Upper lobe of left lung (tissue), 6 donors: Measurements from ENCODE around the gene CNIH2. TPM values are rescaled to one million over a fixed set of nuclear protein-coding genes. Genes with fewer than 3 reads are reported as not detected.
"Not testable (repeated sequence)": the region's sequence is repeated elsewhere in the genome, so short reads cannot be mapped to it uniquely, and the experiment has no call there.

Experiments
- ATAC-seq, 2 donors: fragments of 200-7000 bp; cut with Tn5 transposase; one replicate each; pipeline ENCODE4 v1.9.1; 2022; ENCODE audit warnings: mild to moderate bottlenecking in 2 of 2, moderate library complexity in 2 of 2; ENCODE audit not compliant: low FRiP score in 2 of 2
- DNase-seq, 2 donors: peaks; one replicate each; pipeline ENCODE4 v3.0.0-alpha.2; 2019 to 2020
- H3K27ac ChIP-seq, 4 donors: fragments of 200-600 bp; sonication (generic); one replicate each; pipeline ENCODE4 v1.5.1; 2016 to 2019
- H3K27me3 ChIP-seq, 4 donors: fragments of 200-600 bp; sonication (generic); one replicate each; pipeline ENCODE4 v1.5.1; 2017 to 2019
- H3K36me3 ChIP-seq, 4 donors: fragments of 200-600 bp; sonication (generic); one replicate each; pipeline ENCODE4 v1.5.1; 2016 to 2019
- H3K4me1 ChIP-seq, 4 donors: fragments of 200-600 bp; sonication (generic); one replicate each; pipeline ENCODE4 v1.5.1; 2018 to 2019
- H3K4me3 ChIP-seq, 4 donors: fragments of 200-600 bp; sonication (generic); one replicate each; pipeline ENCODE4 v1.5.1; 2017 to 2019; ENCODE audit warnings: mild to moderate bottlenecking in 2 of 4, moderate library complexity in 1 of 4
- H3K9me3 ChIP-seq, 4 donors: fragments of 200-600 bp; sonication (generic); one replicate each; pipeline ENCODE4 v1.5.1; 2018 to 2019
- EP300 ChIP-seq, 4 donors: sonication (generic); formaldehyde crosslinking; IDR thresholded peaks; one replicate each; pipeline ENCODE4 v1.5.1; 2017; ENCODE audit warnings: antibody characterized with exemption in 4 of 4, control low read depth in 2 of 4
- POLR2A ChIP-seq, 4 donors: fragments of 450-650 bp; IDR thresholded peaks; one replicate each; pipeline ENCODE4 v1.5.1; 2016 to 2017; ENCODE audit warnings: antibody characterized with exemption in 4 of 4, mild to moderate bottlenecking in 2 of 4
- POLR2AphosphoS5 ChIP-seq, 2 donors: sonication (generic); formaldehyde crosslinking; IDR thresholded peaks; one replicate each; pipeline ENCODE4 v1.5.1; 2017; ENCODE audit warnings: antibody characterized with exemption in 2 of 2
- WGBS, 2 donors: methylation state at CpG; one replicate each; pipeline ENCODE4 v1.1.5; 2017 to 2018; 5-methylcytosine and 5-hydroxymethylcytosine counted together
- total RNA-seq, 6 donors: library from RNA; depleted of rRNA in 4 of 6; stranded (reverse); fragments of >200 nt in 4 of 6; gene quantifications; one replicate each; pipeline versions ENCODE4 v1.1.0 to v1.2.1, GENCODE V29; 2016 to 2021
- TF ChIP-seq, protein P1 (sequence below), 6 experiments: fragments of 450-650 bp in 4 of 6; fragments of 200-600 bp in 2 of 6; sonication (generic) in 2 of 6; IDR thresholded peaks; one replicate each; pipeline ENCODE4 v1.5.1; 2016 to 2019; ENCODE audit warnings: antibody characterized with exemption in 6 of 6
- donor health status: DM: no; HTN: no; CAD: no; lungs with moderate emphysema.
- donor health status: DM: no; HTN: yes; CAD: no; lungs with severe emphysema.

CNIH2 gene
- total RNA-seq, 6 donors from 2014 or later, result 1.4 to 2.0 (median 1.6) TPM; not detected in 2

GRCh38 chr11:66248903-66249302, 29.1 kb upstream of the CNIH2 start:
- Histone ChIP-seq H3K9me3 (no peaks in the 10 kb centered on the region), H3K4me3 (no peak overlapping the region), H3K4me1 (no peaks in the 10 kb centered on the region), H3K27ac (no peak overlapping the region), H3K36me3 (peaks cover 0 to 25% (median 12%) of the 10 kb centered on the region in 4 donors), H3K27me3 (no peaks in the 10 kb centered on the region)
- no peak for DNase-seq
- no peak for ATAC-seq
- WGBS, 2 donors, result 90 to 91% methylated on average over 6 of the region's 6 CpGs
- TF ChIP-seq POLR2AphosphoS5 (IDR thresholded peaks at IDR 0.05), result no peak
- TF ChIP-seq EP300 (IDR thresholded peaks at IDR 0.05), result no peak
- TF ChIP-seq, protein P1, sequence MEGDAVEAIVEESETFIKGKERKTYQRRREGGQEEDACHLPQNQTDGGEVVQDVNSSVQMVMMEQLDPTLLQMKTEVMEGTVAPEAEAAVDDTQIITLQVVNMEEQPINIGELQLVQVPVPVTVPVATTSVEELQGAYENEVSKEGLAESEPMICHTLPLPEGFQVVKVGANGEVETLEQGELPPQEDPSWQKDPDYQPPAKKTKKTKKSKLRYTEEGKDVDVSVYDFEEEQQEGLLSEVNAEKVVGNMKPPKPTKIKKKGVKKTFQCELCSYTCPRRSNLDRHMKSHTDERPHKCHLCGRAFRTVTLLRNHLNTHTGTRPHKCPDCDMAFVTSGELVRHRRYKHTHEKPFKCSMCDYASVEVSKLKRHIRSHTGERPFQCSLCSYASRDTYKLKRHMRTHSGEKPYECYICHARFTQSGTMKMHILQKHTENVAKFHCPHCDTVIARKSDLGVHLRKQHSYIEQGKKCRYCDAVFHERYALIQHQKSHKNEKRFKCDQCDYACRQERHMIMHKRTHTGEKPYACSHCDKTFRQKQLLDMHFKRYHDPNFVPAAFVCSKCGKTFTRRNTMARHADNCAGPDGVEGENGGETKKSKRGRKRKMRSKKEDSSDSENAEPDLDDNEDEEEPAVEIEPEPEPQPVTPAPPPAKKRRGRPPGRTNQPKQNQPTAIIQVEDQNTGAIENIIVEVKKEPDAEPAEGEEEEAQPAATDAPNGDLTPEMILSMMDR (IDR thresholded peaks at IDR 0.05), result no peak

DNA sequence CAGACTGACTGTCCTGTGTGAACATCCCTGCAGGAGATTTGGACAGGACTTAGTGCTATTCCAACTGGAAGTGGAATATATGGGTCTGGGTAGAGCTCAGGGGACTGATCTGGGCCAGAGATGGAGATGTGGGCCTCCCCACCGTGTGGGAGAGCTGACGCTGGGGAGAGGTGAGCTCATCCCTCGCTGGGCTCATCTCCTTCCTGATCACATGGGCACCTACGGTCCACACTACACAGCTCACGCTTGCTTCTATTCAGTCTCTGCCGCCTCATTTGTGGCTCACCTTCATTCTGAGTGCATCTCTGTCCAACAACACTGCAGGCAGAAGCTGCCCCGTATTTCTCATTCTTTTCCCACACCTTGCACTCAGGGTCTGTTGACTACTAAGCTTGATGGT, 26.2 kb upstream of the CNIH2 start:
- ATAC-seq, result no peak
- TF ChIP-seq POLR2AphosphoS5 (IDR thresholded peaks at IDR 0.05) (no peak), EP300 (IDR thresholded peaks at IDR 0.05) (no peak), POLR2A (IDR thresholded peaks at IDR 0.05) (no peak)
- TF ChIP-seq, protein P1 (IDR thresholded peaks at IDR 0.05), result no peak
- no peaks in the 10 kb centered on the region for H3K9me3 ChIP-seq
- no peak for DNase-seq
- WGBS, 2 donors, result 72 to 82% methylated on average over 7 of the region's 7 CpGs
- peaks cover 0 to 11% (median 0%) of the 10 kb centered on the region in 4 donors for H3K36me3 ChIP-seq
- H3K4me3 ChIP-seq, result no peak overlapping the region
- no peaks in the 10 kb centered on the region for H3K27me3 ChIP-seq
- H3K27ac ChIP-seq, result no peak overlapping the region
- peaks cover 0 to 4% (median 2%) of the 10 kb centered on the region in 4 donors for H3K4me1 ChIP-seq

DNA sequence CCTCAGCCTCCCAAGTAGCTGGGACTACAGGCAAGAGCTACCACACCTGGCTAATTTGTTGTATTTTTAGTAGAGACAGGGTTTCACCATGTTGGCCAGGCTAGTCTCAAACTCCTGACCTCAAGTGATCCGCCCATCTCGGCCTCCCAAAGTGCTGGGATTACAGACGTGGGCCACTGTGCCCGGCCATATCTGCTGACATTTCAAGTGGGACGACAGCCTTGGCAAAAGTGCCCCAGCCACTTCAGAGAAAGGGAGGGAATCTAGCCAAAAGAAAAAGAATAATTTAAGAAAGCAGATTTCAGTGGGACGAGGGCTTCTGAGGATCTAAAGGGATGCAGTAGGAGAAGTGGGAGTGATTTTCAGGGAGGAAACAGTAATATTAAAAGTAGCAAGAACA, 24.9 kb upstream of the CNIH2 start:
- ATAC-seq, H3K4me3 ChIP-seq, H3K9me3 ChIP-seq, H3K36me3 ChIP-seq, H3K27ac ChIP-seq, DNase-seq, H3K27me3 ChIP-seq: not testable (repeated sequence)
- WGBS, 2 donors, result 62 to 69% methylated on average over 6 of the region's 6 CpGs
- peaks cover 0 to 11% (median 8%) of the 10 kb centered on the region in 4 donors for H3K4me1 ChIP-seq

GRCh38 chr11:66258473-66258893, 19.5 kb upstream of the CNIH2 start:
- H3K27ac ChIP-seq, result peak overlapping the region; percentile 68 to 85 (median 70)

GRCh38 chr11:66259225-66259624, 18.8 kb upstream of the CNIH2 start:
- Histone ChIP-seq H3K27ac (no peak overlapping the region), H3K4me1 (peaks cover 11 to 20% (median 17%) of the 10 kb centered on the region in 4 donors), H3K9me3 (no peaks in the 10 kb centered on the region), H3K4me3 (peak overlapping the region in 1 of 4 donors; percentile 100), H3K27me3 (no peaks in the 10 kb centered on the region), H3K36me3 (peaks cover 0 to 48% (median 24%) of the 10 kb centered on the region in 4 donors)
- no peak for DNase-seq
- WGBS, 2 donors, result 95 to 96% methylated on average over 2 of the region's 2 CpGs
- no peak for ATAC-seq
- TF ChIP-seq POLR2A (IDR thresholded peaks at IDR 0.05), result no peak
- TF ChIP-seq, protein P1 (IDR thresholded peaks at IDR 0.05), result no peak
- TF ChIP-seq EP300 (IDR thresholded peaks at IDR 0.05), result no peak
- no peak for TF ChIP-seq POLR2AphosphoS5 (IDR thresholded peaks at IDR 0.05)

More at GRCh38 chr11:66258473-66258893, 19.5 kb upstream of the CNIH2 start:
- no peak for DNase-seq
- Histone ChIP-seq H3K4me1 (peaks cover 11 to 20% (median 17%) of the 10 kb centered on the region in 4 donors), H3K9me3 (no peaks in the 10 kb centered on the region), H3K27me3 (no peaks in the 10 kb centered on the region), H3K4me3 (peak overlapping the region; percentile 80 to 100 (median 93)), H3K36me3 (peaks cover 0 to 41% (median 19%) of the 10 kb centered on the region in 4 donors)
- WGBS, 2 donors, result 11 to 21% methylated on average over 8 to 9 of the region's 28 CpGs
- no peak for ATAC-seq
- TF ChIP-seq, protein P1 (IDR thresholded peaks at IDR 0.05), result peak in 1 of 6 experiments; percentile 33
- no peak for TF ChIP-seq POLR2AphosphoS5 (IDR thresholded peaks at IDR 0.05)
